ENCODE results near the gene UTP15.

UTP15 gene

DNA sequence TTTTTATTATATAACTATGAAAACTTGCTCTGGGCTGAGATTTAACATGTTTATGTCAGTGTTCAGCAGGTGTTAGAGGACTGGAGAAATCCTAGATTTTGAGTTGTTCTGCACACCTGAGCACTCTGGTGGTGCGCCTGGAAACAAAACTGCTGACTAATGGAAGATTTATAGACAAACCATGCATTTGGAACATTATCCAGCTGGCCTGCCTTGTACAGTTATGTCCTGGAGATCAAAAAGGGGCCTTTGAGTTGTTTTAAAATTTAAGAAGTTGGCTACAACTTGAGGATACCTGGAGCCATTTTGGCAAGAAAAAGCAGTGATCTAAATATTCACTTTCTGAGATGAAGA lies 54.8 kb downstream of the UTP15 start:
- no peak for DNase-seq (ENCODE audit: low read depth in 2 of 2, low spot score in 1 of 2)

DNA sequence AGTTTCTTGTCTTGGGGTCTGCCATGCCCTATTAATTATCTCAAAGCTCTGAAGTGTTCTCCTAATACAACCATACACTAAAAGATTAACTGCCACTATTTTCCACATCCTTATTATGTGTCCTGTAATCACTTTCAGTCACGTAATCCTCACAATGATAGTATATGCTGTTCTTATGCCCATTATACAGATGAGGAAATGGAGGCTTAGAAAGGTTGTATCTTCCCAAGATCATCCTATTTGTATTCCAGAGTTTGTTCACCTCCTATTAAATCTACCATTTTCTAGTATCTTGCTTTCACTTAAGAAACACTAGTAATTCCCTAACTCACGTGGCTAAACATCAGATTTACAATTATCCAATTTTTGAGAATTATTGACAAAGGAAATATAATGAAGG lies 57.5 kb downstream of the UTP15 start:
- no peak for DNase-seq (ENCODE audit: low read depth in 2 of 2, low spot score in 1 of 2)

DNA sequence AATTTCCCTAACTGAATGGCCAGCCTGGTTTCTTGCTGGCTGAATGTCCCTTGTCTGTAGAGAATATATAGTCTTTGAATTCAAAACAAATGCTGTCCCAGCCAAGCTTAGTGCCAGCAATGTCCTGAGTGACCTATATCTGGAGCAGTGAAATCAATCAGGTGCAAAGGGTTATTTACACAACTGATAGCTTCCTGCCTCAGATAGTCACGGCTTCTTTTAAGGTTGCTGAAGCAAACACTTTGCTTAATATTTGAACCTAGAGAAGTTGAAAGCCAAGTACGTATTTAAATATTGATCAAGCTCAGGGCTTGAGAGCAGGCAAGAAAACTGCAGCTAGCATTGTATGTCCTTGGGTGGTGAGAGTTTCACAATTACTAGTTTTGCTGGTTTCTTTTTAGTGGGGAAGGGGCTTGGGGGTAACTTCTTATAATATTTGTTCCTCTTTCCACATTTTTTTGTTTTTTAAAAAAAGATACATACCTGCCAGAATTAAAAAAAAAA lies 58.4 kb downstream of the UTP15 start:
- DNase-seq (ENCODE audit: low read depth in 2 of 2, low spot score in 1 of 2): no peak

DNA sequence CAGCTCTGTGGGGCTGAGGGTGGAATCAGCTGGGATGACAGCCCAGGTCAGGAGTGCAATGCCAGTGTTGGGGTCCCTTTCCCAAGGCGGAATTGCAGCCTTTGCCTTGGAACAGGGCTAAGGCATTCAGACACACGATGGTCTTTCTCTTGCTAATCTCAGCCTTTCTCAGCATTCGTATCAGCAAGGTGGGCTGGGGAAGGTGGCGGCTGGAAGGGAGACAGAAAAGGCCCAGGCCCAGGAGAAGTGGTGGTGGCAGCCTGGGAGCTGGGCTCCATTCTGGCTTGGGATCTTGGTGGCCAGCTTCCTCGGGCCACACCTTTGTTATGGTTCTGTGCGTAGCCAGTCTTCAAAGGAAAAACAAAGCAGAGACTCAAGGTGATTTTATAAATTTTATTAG lies 59.3 kb downstream of the UTP15 start:
- no peak for DNase-seq (ENCODE audit: low read depth in 2 of 2, low spot score in 1 of 2)

DNA sequence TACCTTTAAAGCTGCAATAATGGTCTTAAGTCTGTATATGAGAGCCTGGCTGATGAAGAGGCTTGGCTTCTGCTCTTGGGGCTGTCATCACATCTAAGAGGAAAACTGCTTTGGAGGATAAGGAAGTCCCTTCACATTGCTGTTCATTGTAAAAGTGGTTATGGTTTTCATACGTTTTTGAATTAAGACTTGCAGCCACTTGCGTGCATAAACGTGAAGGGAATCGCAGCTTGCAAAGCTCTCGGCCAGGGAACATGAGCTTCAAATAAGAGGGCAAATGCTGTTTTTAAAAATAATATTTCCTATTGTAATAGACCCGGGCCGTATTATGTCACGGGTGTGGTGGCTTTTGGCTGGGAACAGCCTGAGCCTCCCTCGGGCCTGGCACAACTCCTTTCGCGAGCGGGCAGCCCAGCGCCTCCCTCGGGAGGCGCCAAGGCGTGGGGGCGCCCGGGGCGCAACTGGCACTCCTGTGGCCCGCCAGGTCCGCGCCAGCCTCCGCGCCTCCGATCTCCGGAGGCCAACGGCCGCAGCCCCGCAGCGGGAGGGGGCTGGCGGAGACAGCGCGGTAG lies 59.9 kb downstream of the UTP15 start:
- DNase-seq (ENCODE audit: low read depth in 2 of 2, low spot score in 1 of 2): no peak

DNA sequence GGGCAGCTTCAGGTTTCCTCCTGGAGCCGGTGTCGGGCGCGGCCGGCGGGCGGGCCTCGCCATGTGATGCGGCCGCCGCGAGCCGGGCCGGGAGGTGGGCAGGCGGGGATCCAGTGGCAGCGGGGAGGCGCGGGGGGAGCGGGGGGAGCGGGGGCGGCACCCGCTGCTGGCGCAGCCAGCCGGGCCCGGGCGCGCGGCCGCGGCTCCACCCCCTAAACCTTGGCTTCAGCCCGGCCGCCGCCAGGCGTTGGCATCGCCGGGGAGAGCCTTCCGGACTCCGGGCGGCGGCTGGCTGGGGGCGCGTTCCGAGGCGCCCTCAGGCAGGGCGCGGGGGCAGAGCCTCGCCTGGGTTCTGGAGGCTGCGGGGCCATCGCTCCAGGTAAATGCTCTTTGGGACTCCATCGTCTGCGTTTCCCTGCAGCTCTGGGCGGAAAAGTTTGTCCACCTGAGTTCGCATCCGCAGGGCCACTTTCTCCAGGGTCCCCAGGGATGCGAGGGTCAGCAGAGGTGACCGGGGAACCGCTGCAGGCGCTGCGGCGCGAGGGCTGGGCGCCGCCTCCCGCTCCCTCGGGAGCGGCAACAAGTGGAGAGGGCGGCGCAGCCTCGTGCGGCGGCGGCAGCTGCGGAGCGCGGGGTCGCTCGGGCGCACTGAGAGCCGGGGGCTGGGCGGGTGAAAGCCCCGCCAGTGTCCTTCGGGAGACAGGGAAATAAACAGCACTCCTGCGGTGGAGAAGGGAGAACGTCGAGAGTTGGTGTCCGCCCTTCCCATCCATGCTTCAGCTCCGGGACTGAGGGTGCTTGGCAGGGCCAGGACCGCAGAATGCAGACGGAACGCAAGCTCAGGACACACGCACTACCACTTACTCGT lies 60.6 kb downstream of the UTP15 start, which contains the start of gene ARHGEF28:
Gene ARHGEF28 (plus strand): TSS at position 253 of the 868 bp plus-strand sequence. CDS start 58,656 bp downstream, outside the sequence.
- DNase-seq (ENCODE audit: low read depth in 2 of 2, low spot score in 1 of 2): no peak

DNA sequence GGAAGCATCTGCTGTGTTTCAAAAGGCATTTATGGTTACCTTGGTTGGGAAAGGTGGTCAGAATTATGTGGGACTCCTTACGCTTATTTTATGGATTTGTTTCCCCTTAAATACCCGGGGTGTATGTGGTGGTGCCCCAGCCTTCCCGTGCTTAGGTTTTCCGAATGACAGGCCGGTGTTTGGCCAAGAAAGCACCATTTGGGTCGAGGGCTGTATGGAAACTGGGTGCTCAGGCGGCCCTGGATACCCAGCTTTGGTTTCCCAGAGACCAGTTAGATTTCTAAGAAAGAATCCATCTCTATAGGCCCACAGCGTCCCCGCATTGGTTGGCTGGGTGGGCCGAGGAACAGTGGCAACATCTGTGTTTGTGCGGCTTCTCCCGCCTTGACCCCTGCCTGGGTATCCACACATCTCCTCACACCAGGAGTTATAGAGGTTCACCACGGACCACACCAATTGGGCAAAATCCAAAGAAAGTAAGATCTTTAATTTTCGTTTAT lies 61.3 kb downstream of the UTP15 start:
- no peak for DNase-seq (ENCODE audit: low read depth in 2 of 2, low spot score in 1 of 2)

DNA sequence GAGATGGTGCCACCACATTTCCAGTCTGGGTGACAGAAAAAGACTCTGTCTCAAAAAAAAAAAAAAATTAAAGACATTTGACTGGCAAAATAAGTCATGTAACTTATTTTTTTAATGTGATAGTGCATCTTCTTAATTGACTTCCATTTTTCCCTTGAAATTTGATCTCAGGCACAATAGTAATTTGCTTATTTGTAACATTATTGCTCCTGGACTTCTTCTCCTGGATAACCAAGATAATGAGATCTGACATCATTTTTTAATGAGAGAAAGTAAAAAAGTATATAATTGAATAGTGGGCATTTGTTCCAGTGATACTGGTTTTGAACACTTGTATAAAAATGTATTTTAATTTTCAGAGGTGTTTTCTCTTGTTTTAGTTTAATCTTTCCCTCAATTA lies 63.9 kb downstream of the UTP15 start:
- no peak for DNase-seq (ENCODE audit: low read depth in 2 of 2, low spot score in 1 of 2)

DNA sequence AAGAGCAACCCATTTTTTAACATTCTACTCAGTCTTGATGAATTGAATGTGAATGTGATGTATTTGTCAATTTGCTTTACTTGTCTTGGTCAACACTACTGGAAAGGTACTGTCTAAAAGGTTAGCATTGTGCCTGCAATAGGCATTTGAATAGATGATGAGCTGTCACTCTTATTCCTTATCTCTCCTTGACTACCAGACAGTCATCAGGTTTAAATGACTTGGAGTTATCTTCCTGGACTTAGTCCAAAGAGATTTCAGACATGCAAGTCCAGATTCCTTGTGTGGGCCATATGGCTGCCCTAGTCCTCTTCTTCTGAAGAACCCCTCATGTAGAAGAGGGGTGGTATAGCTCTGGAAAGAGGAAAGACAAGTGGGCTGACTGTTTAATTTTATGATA lies 65.2 kb downstream of the UTP15 start:
- DNase-seq (ENCODE audit: low read depth in 2 of 2, low spot score in 1 of 2): no peak

DNA sequence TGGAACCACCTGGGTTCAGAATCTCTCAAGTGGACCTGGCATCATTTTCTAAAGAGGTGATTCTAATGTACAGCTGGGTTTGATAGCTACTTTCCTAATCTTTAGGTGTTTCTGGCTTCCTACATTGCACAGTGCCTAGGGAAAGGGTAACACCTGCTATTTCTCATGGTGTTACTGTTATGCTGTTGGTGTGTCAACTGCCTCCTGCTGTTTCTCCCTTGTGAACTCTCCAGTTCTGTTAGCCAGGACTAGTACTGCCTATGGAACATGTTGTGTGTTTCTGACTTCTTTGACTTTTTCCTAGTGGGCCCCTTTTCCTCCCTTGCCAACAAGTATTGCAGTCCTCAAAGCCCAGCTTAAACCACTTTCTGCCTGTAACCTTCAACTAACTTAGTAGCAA lies 66.0 kb downstream of the UTP15 start:
- DNase-seq (ENCODE audit: low read depth in 2 of 2, low spot score in 1 of 2): no peak

Measured in stimulated activated CD8-positive, alpha-beta memory T cell treated with anti-CD3 and anti-CD28 coated beads, Interleukin-4, amount 100 ng/mL, for 1 hour (primary cell).